Testis (tissue), 3 donors: Measurements from ENCODE around the gene PIGM. TPM values are rescaled to one million over a fixed set of nuclear protein-coding genes. Genes with fewer than 3 reads are reported as not detected.
"Not testable (repeated sequence)": the region's sequence is repeated elsewhere in the genome, so short reads cannot be mapped to it uniquely, and the experiment has no call there.

Experiments
- DNase-seq: peaks from one replicate; pipeline ENCODE4 v3.0.0-alpha.2; 2019
- H3K27ac ChIP-seq, 2 donors: fragments of 200-600 bp; sonication (generic); one replicate each; pipeline ENCODE4 v1.5.1; 2019
- H3K27me3 ChIP-seq: fragments of 200-600 bp; sonication (generic); one replicate; pipeline ENCODE4 v1.5.1; 2019
- H3K36me3 ChIP-seq: fragments of 200-600 bp; sonication (generic); one replicate; pipeline ENCODE4 v1.5.1; 2017; ENCODE audit warnings: low read depth; ENCODE audit errors: missing control alignments
- H3K4me1 ChIP-seq: fragments of 200-600 bp; sonication (generic); one replicate; pipeline ENCODE4 v1.5.1; 2019
- H3K4me3 ChIP-seq, 2 donors: fragments of 200-600 bp; sonication (generic); one replicate each; pipeline ENCODE4 v1.5.1; 2017 to 2019
- H3K9me3 ChIP-seq: fragments of 200-600 bp; sonication (generic); one replicate; pipeline ENCODE4 v1.5.1; 2017
- CTCF ChIP-seq, 3 experiments: fragments of 450-650 bp in 2 of 3; fragments of 200-600 bp in 1 of 3; sonication (generic) in 1 of 3; IDR thresholded peaks; one replicate each; pipeline ENCODE4 v1.5.1; 2016 to 2019; ENCODE audit warnings: antibody characterized with exemption in 3 of 3, mild to moderate bottlenecking in 2 of 3, moderate library complexity in 1 of 3
- POLR2A ChIP-seq: fragments of 450-650 bp; IDR thresholded peaks from one replicate; pipeline ENCODE4 v1.6.1; 2017; ENCODE audit warnings: antibody characterized with exemption, mild to moderate bottlenecking, moderate library complexity
- WGBS, 2 donors: methylation state at CpG; one replicate each; pipeline ENCODE4 v1.1.5; 2018; 5-methylcytosine and 5-hydroxymethylcytosine counted together
- intact Hi-C: fragments of 100-400 bp; cut with DNase I; formaldehyde crosslinking; loops from one replicate; pipeline ENCODE4 v1.15.1; 2023; ENCODE audit warnings: low total_unique reads
- polyA plus RNA-seq: library from polyadenylated mRNA; stranded (reverse); fragments of 350-450 nt; fragmentation: Illumina TruSeq; extraction: RNeasy Lipid Tissue Mini Kit (QIAGEN cat#74804); gene quantifications from one replicate; pipeline ENCODE4 v1.2.3, GENCODE V29; 2014; ENCODE audit warnings: low read depth, low replicate concordance; ENCODE audit not compliant: insufficient read depth
- total RNA-seq, 2 donors: library from RNA; depleted of rRNA; stranded (reverse); fragments of >200 nt; gene quantifications; one replicate each; pipeline ENCODE4 v1.2.3, GENCODE V29; 2016

Gene PIGM
- total and polyA plus RNA-seq, 3 donors from 2014 or later = 5.1 to 9.1 (median 6.5) TPM

DNA sequence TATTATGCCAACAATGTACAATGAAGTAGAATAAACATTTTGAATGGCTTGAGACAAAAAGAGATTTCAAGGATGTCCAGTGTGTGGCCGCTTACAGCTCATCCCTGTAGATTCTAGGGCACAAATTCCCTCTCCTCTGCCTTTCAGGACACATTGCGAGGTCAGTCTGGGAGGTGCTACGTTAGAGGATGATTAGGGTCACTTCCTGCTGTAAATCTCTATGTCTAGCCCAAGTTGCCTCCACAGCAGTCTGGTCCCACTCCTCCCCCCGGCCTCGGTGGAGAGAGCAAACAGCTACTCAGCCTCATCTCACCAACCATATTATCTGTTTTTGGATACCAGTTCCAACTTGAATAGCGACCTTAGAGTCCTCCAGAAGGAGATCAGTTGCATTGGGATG is 21.1 kb upstream of the PIGM start:
- no peaks in the 10 kb centered on the region for H3K9me3 ChIP-seq
- intact Hi-C loops = no loop called here
- WGBS, 2 donors = 58 to 68% methylated on average over 6 of the region's 6 CpGs
- no peak overlapping the region for H3K4me3 ChIP-seq
- no peaks in the 10 kb centered on the region for H3K27me3 ChIP-seq
- TF ChIP-seq POLR2A (no peak), CTCF (IDR thresholded peaks at IDR 0.05) (no peak)
- H3K27ac ChIP-seq = no peak overlapping the region
- no peak for DNase-seq
- no peaks in the 10 kb centered on the region for H3K36me3 ChIP-seq
- H3K4me1 ChIP-seq = no peaks in the 10 kb centered on the region

- Histone ChIP-seq H3K27me3 (no peaks in the 10 kb centered on the region), H3K27ac (no peak overlapping the region), H3K9me3 (no peaks in the 10 kb centered on the region), H3K4me1 (peaks cover 13% of the 10 kb centered on the region), H3K36me3 (no peaks in the 10 kb centered on the region), H3K4me3 (no peak overlapping the region)
- DNase-seq = no peak
- TF ChIP-seq CTCF (IDR thresholded peaks at IDR 0.05) (no peak), POLR2A (no peak)
- intact Hi-C loops = no loop called here
- 82 to 89% methylated on average over 1 of the region's 1 CpG for WGBS, 2 donors
These were observed 18.8 kb upstream of the PIGM start for GRCh38 chr1:160050619-160051018.

DNA sequence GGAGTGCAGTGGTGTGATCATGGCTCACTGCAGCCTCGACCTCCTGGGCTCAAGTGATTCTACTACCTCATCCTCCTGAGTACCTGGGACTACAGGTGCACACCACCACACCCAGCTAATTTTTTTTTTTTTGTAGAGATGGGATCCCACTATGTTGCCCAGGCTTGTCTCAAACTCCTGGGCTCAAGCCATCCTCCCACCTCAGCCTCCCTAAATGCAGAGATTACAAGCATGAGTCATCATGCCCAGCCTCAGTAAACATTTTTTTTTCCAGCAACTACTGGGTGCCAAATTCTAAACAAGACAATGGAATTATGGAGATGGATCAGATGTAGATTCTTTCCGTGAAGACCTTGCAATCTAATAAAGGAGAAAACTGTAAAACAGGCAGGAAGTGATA is 18.4 kb upstream of the PIGM start:
- DNase-seq, H3K4me3 ChIP-seq, H3K27me3 ChIP-seq, H3K27ac ChIP-seq, intact Hi-C loops, H3K36me3 ChIP-seq, H3K9me3 ChIP-seq: not testable (repeated sequence)
- peaks cover 13% of the 10 kb centered on the region for H3K4me1 ChIP-seq
- 73 to 78% methylated on average over 2 of the region's 2 CpGs for WGBS, 2 donors

- TF ChIP-seq CTCF (IDR thresholded peaks at IDR 0.05) (no peak), POLR2A (no peak)
- no peaks in the 10 kb centered on the region for H3K9me3 ChIP-seq
- no peak overlapping the region for H3K27ac ChIP-seq
- no peak for DNase-seq
- no peak overlapping the region for H3K4me3 ChIP-seq
- no peaks in the 10 kb centered on the region for H3K27me3 ChIP-seq
- no peaks in the 10 kb centered on the region for H3K36me3 ChIP-seq
- 81 to 84% methylated on average over 3 of the region's 3 CpGs for WGBS, 2 donors
- H3K4me1 ChIP-seq = peaks cover 13% of the 10 kb centered on the region
- intact Hi-C loops = no loop called here
These were observed 17.3 kb upstream of the PIGM start for GRCh38 chr1:160049101-160049500.

- no peak for TF ChIP-seq POLR2A
- no peak for TF ChIP-seq CTCF (IDR thresholded peaks at IDR 0.05)
- Histone ChIP-seq H3K27me3 (no peaks in the 10 kb centered on the region), H3K4me1 (peaks cover 13% of the 10 kb centered on the region), H3K36me3 (no peaks in the 10 kb centered on the region), H3K27ac (no peak overlapping the region), H3K9me3 (no peaks in the 10 kb centered on the region), H3K4me3 (no peak overlapping the region)
- intact Hi-C loops = no loop called here
- no peak for DNase-seq
These were observed 16.5 kb upstream of the PIGM start for GRCh38 chr1:160048335-160048734.
